Transverse colon (tissue), 4 donors: ENCODE data around the gene FLYWCH1.
"Not testable (repeated sequence)": the region's sequence is repeated elsewhere in the genome, so short reads cannot be mapped to it uniquely, and the experiment has no call there.

ENCODE experiments used
- EP300 ChIP-seq: sonication (generic); formaldehyde crosslinking; IDR thresholded peaks from one replicate; pipeline ENCODE4 v1.6.1; 2017; ENCODE audit warnings: antibody characterized with exemption, low read depth
- POLR2A ChIP-seq: fragments of 450-650 bp; IDR thresholded peaks from one replicate; pipeline ENCODE4 v1.6.1; 2016; ENCODE audit warnings: antibody characterized with exemption, mild to moderate bottlenecking, moderate library complexity
- POLR2AphosphoS5 ChIP-seq, 3 donors: sonication (generic); formaldehyde crosslinking; IDR thresholded peaks; one replicate each; pipeline ENCODE4 v1.6.1; 2016; ENCODE audit warnings: antibody characterized with exemption in 3 of 3
- TF ChIP-seq, protein P1 (sequence below), 5 experiments: fragments of 200-600 bp in 3 of 5; fragments of 450-650 bp in 2 of 5; sonication (generic) in 3 of 5; IDR thresholded peaks; 1 replicate in 2 of 5; 2 replicates in 3 of 5; pipeline ENCODE4 v1.5.1; 2016 to 2017; ENCODE audit warnings: antibody characterized with exemption in 5 of 5, inconsistent platforms in 3 of 5, mild to moderate bottlenecking in 2 of 5, moderate library complexity in 1 of 5

DNA sequence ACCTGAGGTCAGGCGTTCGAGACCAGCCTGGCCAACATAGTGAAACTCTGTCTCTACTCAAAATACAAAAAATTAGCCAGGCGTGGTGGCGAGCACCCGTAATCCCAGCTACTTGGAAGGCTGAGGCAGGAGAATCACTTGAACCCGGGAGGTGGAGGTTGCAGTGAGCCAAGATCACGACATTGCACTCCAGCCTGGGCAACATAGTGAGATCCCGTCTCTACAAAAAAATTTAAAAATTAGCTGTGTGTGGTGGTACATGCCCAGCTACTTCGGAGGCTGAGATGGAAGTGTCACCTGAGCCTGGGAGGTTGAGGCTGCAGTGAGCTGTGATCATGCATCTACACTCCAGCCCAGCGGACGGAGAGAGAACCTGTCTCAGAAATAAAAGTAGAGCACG, 32.0 kb downstream of the FLYWCH1 start:
- TF ChIP-seq, protein P1, sequence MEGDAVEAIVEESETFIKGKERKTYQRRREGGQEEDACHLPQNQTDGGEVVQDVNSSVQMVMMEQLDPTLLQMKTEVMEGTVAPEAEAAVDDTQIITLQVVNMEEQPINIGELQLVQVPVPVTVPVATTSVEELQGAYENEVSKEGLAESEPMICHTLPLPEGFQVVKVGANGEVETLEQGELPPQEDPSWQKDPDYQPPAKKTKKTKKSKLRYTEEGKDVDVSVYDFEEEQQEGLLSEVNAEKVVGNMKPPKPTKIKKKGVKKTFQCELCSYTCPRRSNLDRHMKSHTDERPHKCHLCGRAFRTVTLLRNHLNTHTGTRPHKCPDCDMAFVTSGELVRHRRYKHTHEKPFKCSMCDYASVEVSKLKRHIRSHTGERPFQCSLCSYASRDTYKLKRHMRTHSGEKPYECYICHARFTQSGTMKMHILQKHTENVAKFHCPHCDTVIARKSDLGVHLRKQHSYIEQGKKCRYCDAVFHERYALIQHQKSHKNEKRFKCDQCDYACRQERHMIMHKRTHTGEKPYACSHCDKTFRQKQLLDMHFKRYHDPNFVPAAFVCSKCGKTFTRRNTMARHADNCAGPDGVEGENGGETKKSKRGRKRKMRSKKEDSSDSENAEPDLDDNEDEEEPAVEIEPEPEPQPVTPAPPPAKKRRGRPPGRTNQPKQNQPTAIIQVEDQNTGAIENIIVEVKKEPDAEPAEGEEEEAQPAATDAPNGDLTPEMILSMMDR (IDR thresholded peaks at IDR 0.05) = not testable (repeated sequence)
- TF ChIP-seq POLR2A; POLR2AphosphoS5 (IDR thresholded peaks at IDR 0.05); EP300: not testable (repeated sequence)
